ENCODE data around the gene C6orf89.
A peak's percentile ranks its signal among the peaks of the same experiment; 100 is the strongest.

Gene C6orf89

DNA sequence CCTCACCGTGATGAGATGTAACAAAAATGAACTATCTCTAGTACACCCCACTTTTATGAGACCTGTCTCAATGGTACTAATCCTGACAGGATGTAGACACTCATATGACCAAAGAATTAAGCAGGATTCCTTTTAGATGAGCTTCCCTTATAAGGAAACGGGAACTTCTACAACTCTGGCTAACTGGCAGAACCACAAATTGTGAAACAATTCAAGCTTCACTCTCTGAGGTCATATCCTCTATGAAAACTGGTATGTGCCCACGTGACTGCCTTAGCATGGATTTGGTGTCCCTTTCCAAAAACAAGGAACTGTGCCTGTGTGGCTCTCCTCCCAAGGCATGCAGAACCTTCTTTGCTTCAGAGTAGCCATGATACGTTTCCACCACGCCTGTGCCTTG lies 32.4 kb upstream of the C6orf89 start:
- peak; percentile 94 for DNase-seq

GRCh38 chr6:36855750-36856149 lies 30.0 kb upstream of the C6orf89 start:
- DNase-seq = no peak

- DNase-seq = no peak
Measured at GRCh38 chr6:36856277-36856676, 29.5 kb upstream of the C6orf89 start.

- DNase-seq = no peak
Measured at GRCh38 chr6:36857325-36857724, 28.4 kb upstream of the C6orf89 start.

DNA sequence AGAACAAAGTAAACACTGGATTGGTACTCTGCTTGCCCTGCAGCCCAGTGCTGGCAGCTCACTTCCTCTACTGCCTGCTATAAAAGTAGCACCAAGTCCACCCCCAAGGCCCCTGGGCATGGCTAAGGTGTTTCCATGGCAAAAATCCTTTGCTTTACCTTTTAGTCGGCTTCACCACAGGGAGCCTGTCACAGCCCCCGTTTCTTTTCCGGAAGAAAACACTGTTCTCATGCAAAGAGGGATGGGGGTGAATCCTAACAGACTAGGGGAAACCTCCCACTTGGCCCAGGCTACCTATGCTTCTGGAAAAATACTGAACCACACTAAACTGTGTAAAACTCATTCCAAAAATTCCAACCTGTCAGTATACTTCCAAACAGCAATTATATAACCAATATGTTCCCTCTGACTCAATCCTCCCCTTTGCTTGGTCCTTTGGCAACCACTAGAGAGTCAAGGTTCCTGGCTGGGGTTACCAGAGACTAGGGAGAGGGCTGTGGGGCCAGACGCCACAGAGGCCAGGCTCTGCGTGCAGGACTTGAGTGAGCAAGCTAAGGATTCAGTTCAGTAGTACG lies 27.3 kb upstream of the C6orf89 start:
- DNase-seq = peak; percentile 52

DNA sequence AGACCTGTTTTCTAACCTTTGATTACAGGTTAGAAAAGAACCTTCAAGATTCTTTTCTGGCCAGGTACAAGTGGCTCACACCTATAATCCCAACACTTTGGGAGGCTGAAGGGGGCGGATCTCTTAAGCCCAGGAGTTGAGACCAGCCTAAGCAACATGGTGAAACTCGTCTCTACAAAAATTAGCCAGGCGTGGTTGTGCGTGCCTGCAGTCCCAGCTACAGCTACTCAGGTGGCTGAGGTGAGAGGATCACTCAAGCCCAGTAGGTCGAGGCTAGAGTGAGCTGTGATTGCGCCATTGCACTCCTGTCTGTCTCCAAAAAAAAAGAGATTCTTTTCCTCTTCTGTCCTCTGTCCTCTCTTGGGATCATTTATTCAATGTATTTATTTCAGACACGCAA lies 25.6 kb upstream of the C6orf89 start:
- no peak for DNase-seq

GRCh38 chr6:36862164-36862847 lies 23.4 kb upstream of the C6orf89 start:
- DNase-seq = no peak

DNA sequence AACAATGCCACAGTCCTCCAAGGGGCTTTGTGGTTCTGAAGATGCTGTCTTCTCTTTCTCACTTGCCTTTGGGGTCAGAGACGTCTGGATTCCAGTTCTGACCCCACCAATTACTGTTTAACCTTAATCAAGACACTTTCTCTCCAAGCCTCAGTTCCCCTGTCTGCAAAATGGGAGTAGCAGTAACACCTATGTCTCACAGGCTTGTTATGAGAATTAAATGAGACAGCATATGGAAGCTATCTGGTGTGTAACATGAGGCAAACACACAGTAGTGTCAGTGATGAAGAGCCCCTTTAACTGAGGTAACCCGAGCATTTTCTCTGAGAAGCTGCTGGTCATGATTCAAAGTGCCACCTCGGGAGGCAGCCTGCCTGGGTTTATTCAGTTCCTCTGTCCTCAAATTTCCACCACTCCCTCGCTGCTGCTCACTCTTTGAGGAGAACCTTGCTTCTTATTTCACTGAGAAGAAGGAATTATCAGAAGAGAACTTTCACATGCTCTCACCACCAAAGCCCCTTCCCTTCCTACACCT lies 22.8 kb upstream of the C6orf89 start:
- no peak for DNase-seq

DNA sequence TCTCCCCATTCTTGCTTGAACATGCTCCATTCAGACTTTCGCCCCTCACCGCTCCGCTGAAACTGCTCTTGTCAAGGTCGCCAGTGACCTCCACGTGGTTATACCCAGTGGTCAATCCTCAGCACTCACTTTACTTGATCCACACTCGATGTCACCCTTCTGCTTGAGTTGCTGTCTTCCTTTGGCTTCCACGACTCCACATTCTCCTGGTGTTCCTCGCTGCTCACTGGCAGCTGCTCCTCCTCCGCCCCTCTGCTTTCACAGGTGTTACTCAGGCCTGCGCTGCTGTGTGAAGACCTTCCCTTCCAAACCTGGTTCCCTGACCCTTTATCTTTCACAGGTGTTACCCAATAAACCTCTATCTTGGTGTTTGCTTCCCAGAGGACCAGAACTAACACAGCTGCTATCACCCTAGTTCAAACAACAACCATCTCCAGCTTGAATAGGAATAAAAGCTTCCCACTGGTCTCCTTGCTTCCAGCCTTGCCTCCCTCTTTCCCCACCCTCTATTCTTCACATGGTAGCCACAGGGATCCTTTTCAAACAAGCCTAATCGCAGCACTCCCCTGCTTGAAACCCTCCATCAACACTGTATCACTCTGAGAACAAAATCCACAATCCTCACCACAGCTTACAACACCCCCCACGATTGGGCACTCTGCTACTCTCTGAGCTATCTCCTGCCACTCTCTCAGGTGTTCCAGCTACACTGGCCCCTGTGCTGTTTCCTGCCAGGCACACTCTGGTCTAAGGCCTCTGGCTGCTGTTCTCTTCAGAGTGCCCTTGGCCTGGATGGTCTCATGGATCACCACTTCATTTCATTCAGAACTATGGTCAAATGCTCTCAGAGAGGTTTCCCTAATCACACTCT lies 21.8 kb upstream of the C6orf89 start:
- no peak for DNase-seq

- no peak for DNase-seq
Measured at GRCh38 chr6:36865835-36866234, 19.9 kb upstream of the C6orf89 start.

DNA sequence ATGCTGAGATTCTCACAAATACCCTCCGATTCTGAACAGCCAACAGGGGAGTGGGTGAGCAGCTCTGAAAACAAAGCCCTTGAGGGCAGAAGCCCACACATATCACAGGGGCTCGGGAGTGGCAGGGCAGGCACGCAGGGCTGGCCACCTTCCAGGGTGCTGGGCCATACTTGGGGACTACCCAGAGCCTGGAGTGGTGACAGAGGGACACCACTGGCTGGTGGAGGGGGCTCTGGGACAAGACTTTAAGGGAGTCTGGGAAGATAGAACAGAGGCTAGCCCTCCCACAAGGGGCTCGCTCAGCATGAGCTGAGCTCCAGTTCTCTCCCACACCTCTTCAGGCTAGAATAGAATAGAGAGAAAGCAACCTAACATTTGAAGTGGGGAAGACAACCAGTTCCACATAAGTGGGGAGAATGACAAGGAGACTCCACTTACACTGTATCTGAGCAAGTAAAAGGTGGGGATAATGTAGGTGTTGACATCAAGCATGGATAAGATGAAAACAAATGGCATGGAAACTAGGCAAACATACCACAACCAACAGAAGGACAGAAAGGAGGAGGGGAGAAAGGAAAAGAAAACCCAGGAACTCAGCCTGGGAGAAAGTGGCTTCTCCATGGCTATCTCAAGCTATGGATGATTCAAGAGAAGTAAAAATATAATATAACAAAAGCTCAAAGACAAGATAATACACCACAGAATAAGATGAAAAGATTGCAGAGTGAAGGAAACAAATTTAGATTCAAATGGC lies 18.1 kb upstream of the C6orf89 start:
- DNase-seq = no peak

DNA sequence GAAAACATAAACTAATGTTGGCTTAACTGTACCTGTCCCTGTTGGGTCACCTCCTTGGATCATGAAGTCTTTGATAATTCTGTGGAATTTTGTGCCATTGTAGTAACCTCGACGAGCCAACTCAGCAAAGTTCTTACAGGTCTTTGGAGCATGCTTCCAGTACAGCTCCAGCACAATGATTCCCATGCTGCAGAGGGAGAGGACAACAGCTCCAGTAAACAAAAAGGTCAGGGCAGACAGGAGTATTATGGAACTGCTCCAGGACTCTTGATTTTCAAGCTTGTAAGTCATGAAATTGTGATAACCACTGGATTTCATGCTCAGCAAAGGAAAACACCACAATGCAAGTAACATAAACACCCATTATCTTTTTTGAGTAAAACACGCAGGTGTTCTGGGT lies 14.1 kb upstream of the C6orf89 start:
- no peak for DNase-seq

DNA sequence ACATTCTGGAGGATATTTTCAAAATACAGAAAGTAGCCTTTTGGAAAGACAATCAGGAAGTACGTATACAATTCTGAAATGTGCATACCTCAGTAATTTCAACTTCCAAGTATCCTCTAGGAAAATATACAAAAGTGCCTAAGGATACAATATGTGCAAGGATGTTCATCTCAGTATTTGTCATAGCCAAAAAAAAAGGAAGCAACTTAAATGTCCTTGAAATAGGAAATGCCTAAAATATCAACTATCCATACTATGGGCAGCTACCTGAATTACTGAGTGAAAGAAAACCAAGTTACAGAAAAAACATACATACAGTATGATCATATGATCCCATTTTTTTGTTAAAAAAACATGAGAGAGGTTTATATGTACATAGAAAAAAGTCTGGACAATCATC lies 12.6 kb upstream of the C6orf89 start:
- no peak for DNase-seq

DNA sequence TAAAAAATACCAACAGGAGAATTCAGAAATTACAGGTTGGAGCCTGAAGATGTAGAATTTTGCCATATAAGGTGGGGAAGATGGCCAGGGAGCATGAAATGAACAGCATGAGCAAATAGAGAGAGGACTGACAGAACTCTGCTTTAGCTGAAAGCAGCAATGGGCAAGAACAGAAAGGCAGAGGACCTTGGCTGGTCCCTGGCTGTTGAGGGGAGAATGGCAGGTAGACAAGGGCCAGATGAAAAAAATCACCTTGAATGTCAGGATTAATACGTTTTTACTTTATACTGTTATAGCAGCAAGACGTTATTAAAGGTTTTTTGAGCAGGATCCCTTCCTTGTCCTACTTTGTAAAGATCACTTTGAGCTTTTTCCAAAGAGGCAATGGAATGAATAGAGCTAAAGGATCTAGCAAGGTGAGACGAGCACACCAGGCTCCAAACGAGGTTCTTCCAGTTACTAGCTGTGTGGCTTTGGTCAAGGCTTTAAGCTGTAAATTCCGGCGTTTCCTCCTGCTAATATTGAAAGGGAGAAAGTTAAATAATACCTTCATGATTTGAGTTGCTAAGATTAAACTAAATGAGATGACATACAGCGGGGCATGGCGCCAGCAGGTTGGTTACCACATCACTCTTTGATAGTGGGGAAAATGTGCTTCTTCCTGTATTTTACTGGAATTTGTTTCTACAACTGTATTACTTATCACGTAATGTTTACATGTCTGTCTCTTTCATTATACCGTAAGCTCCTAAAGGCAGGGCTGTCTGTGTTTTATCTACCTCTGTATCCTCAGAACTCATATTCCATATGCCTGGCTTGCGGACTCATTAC lies 11.9 kb upstream of the C6orf89 start:
- DNase-seq = no peak

GRCh38 chr6:36874443-36875249 lies 11.1 kb upstream of the C6orf89 start, which contains the start of gene PPIL1:
Gene PPIL1, minus strand, starts transcription at chr6:36874803. Its CDS starts 31 bp downstream, at chr6:36874772.
- peak; percentile 91 for DNase-seq

DNA sequence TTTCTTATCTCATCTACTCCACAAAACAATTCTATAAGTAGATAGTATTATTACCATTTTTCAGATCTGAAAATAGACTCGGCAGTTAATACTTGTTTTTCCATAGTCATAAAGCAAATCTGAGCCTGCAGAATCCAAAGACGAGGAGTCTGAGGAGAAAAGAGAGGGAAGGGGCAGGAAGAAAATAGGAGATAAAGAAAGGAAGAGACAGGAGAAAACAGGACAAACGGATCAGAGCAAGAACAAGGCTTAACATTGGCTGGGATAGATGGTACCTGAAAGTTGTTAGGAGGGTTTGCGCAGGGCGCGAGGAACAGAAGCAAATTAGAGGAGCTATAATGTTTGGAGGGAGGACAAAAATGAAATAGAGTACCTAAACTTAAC lies 10.5 kb upstream of the C6orf89 start:
- DNase-seq = no peak

DNA sequence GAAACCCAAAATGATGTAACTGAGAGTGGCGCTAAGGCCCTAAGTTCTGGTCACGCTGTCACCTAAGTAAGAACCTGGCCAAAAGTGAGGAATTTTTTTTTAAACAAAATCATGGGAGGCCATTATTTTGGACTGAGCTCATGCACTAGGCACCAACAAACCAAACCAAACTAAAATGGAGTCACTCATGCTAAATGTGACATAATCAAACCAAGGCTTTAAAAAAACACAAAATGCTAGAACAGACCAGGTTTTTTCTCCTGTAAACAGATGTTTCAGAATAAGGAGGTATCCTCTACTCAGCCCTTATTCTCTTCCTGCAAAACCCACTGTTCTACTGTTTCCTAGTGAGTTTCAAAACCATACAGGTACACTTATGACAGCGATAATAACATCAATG lies 1.1 kb upstream of the C6orf89 start:
- DNase-seq = no peak

- no peak for DNase-seq
Measured at GRCh38 chr6:36886950-36887618, 1.3 kb downstream of the C6orf89 start.

- no peak for DNase-seq
Measured at GRCh38 chr6:36888115-36888643, 2.4 kb downstream of the C6orf89 start.
